AG10803 (cell line): ENCODE results near the gene ZBTB5.
"Not testable (repeated sequence)": the region's sequence is repeated elsewhere in the genome, so short reads cannot be mapped to it uniquely, and the experiment has no call there.

Experiments
- DNase-seq: peaks from one replicate; pipeline ENCODE4 v3.0.0; 2010; ENCODE audit warnings: low read depth
- H3K4me3 ChIP-seq: 2 replicates; pipeline ENCODE4 v1.5.1; 2011; ENCODE audit warnings: mild to moderate bottlenecking, low read length, control low read depth
- CTCF ChIP-seq: conservative IDR thresholded peaks from 2 replicates; pipeline ENCODE4 v1.5.1; 2011; ENCODE audit warnings: mild to moderate bottlenecking, low read length, control low read depth, inconsistent platforms

ZBTB5 gene

GRCh38 chr9:37485389-37486255 is 20.4 kb upstream of the ZBTB5 start, which contains the start of gene POLR1E:
TSS of gene POLR1E (plus strand) at chr9:37485948. CDS start at chr9:37486048, 100 bp downstream.
- TF ChIP-seq CTCF = no peak
- peak; percentile 86 for DNase-seq
- peak within 1 kb of the TSS; percentile 88 for H3K4me3 ChIP-seq

DNA sequence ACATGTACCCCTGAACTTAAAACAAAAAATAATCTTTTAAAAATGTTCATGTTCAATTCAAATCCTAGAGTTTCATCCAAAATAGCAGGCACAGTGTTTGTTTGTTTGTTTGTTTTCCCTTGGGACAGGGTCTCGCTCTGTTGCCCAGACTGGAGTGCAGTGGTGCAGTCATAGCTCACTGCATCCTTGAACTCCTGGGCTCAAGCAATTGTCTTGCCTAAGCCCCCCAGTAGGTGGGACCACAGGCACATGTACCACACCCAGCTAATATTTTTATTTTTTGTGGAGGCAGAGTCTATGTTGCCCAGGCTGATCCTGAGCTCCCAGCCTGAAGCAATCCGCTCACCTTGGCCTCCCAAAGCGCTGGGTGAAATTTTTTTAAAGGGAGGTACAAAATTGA is 15.5 kb upstream of the ZBTB5 start:
- H3K4me3 ChIP-seq = no peak overlapping the region
- DNase-seq = no peak
- no peak for TF ChIP-seq CTCF

DNA sequence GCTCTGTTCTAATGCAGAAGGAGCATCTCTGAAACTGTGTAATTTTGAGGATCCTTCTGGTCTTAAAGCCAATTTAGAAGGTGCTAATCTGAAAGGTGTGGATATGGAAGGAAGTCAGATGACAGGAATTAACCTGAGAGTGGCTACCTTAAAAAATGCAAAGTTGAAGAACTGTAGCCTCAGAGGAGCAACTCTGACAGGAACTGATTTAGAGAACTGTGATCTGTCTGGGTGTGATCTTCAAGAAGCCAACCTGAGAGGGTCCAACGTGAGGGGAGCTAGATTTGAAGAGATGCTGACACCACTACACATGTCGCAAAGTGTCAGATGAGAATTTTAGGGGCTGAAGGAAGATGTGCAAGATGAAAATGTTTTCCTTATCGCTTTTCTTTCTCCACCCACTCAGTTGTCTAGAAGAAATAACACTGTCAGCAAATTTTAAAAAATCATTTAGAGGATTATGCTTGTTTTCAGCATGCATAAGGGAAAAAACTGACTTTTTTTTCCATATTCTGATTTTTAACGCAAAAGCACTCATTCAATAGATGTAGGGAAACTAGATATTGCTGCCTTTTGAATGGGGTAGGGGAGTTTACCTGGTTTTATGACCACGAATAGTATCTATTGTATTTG is 12.9 kb upstream of the ZBTB5 start:
- not testable (repeated sequence) for DNase-seq

GRCh38 chr9:37477443-37477842 is 12.2 kb upstream of the ZBTB5 start:
- H3K4me3 ChIP-seq = not testable (repeated sequence)
- DNase-seq = peak; percentile 13

More for the DNA sequence above, 12.9 kb upstream of the ZBTB5 start:
- H3K4me3 ChIP-seq = not testable (repeated sequence)

DNA sequence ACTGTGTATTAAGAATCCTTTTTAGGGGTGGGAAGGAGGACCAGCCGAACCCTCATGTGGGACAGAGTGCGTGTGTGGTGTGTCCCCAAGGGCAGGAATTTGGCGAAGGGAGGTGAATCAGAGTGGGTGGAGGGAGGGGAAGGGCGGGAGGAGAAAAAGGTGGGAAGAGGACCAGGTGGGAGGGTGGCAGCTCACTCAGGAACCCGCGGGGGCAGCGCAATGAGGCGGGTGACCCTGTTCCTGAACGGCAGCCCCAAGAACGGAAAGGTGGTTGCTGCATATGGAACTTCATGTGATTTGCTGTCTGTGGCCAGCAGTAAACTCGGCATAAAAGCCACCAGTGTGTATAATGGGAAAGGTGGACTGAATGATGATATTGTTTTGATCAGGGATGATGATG is 11.7 kb upstream of the ZBTB5 start:
- H3K4me3 ChIP-seq = no peak overlapping the region
- DNase-seq = no peak
- no peak for TF ChIP-seq CTCF

DNA sequence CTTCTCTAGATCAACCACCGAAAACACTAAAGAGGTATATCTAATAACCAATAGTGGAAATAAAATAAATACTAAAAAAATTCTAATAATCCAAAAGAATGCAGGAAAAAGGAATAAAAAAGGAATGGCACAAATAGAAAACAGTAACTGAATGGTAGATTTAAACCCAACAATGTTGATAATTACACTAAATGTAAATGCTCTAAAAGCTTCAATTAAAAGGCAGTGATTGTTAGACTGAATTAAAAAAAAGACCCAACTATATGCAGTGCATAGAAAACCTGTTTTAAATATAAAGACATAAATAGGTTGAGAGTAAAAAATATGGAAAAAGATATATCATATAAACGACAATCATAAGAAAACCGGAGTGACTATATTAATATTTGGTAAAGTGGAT is 9.2 kb upstream of the ZBTB5 start:
- TF ChIP-seq CTCF = no peak
- H3K4me3 ChIP-seq = no peak overlapping the region
- no peak for DNase-seq

DNA sequence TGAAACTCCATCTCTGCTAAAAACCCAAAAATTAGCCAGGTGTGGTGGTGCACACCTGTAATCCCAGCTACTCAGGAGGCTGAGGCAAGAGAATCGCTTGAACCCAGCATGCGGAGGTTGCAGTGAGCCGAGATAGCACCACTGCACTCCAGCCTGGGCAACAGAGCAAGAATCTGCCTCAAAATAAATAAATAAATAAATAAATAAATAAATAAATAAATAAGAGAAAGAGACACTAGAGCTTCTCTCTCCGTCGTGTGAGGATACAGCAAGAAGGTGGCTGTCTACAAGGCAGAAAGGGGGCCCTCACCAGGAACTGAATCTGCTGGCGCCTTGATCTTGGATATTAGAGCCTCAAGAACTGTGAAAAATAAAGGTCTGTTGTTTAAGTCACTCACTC is 8.7 kb upstream of the ZBTB5 start:
- DNase-seq, H3K4me3 ChIP-seq: not testable (repeated sequence)

GRCh38 chr9:37471942-37472684 is 6.9 kb upstream of the ZBTB5 start:
- no peak for TF ChIP-seq CTCF
- peak; percentile 98 for DNase-seq
- H3K4me3 ChIP-seq = peak overlapping the region; percentile 62
